Natural killer cell (primary cell): ENCODE results near the gene ARIH1. TPM values are rescaled to one million over a fixed set of nuclear protein-coding genes. Genes with fewer than 3 reads are reported as not detected.

Experiments
- ATAC-seq, 3 donors: fragments of 150-1000 bp in 2 of 3; fragments of 200-7000 bp in 1 of 3; cut with Tn5 transposase; 1 replicate in 1 of 3; 2 replicates in 2 of 3; pipeline ENCODE4 v1.10.0; 2021; ENCODE audit warnings: mild to moderate bottlenecking in 2 of 3, moderate library complexity in 2 of 3
- DNase-seq, 2 donors: peaks; one replicate each; pipeline versions ENCODE4 v3.0.0 to v3.0.0-alpha.2; 2013 to 2021; ENCODE audit warnings: mixed read lengths in 1 of 2
- H3K27ac ChIP-seq: one replicate; pipeline ENCODE4 v1.5.1; 2013; ENCODE audit warnings: mild to moderate bottlenecking, low read length
- H3K27me3 ChIP-seq: one replicate; pipeline ENCODE4 v1.6.1; 2013; ENCODE audit warnings: low read length; ENCODE audit not compliant: control insufficient read depth, insufficient read depth
- H3K36me3 ChIP-seq: one replicate; pipeline ENCODE4 v1.6.1; 2013; ENCODE audit warnings: low read length; ENCODE audit not compliant: control insufficient read depth, insufficient read depth
- H3K4me1 ChIP-seq: one replicate; pipeline ENCODE4 v1.6.1; 2013; ENCODE audit warnings: low read length; ENCODE audit not compliant: control insufficient read depth, insufficient read depth
- H3K4me3 ChIP-seq: one replicate; pipeline ENCODE4 v1.5.1; 2013; ENCODE audit warnings: low read length
- H3K9me3 ChIP-seq: one replicate; pipeline ENCODE4 v1.6.1; 2013; ENCODE audit warnings: low read length; ENCODE audit not compliant: control insufficient read depth, insufficient read depth
- H3K27ac Mint-ChIP-seq, 2 donors: one replicate each; pipeline ENCODE4 v1.8.0; 2022; ENCODE audit warnings: mild to moderate bottlenecking in 2 of 2, mixed read lengths in 2 of 2, moderate library complexity in 1 of 2
- H3K27me3 Mint-ChIP-seq, 2 donors: one replicate each; pipeline ENCODE4 v1.8.0; 2022; ENCODE audit warnings: low read depth in 2 of 2, mixed read lengths in 2 of 2
- H3K36me3 Mint-ChIP-seq: one replicate; pipeline ENCODE4 v1.8.0; 2022; ENCODE audit warnings: mixed read lengths
- H3K4me1 Mint-ChIP-seq, 2 donors: one replicate each; pipeline ENCODE4 v1.8.0; 2022; ENCODE audit warnings: mixed read lengths in 2 of 2
- H3K4me3 Mint-ChIP-seq: one replicate; pipeline ENCODE4 v1.8.0; 2022; ENCODE audit warnings: mild to moderate bottlenecking, moderate library complexity, mixed read lengths
- H3K9me3 Mint-ChIP-seq, 2 donors: one replicate each; pipeline ENCODE4 v1.8.0; 2022; ENCODE audit warnings: mixed read lengths in 2 of 2
- CTCF ChIP-seq: fragments of 200-600 bp; IDR thresholded peaks from one replicate; pipeline ENCODE4 v1.8.0; 2022; ENCODE audit warnings: antibody characterized with exemption
- WGBS: methylation state at CpG from one replicate; pipeline ENCODE4 v1.1.7; 2013; ENCODE audit warnings: missing lambda C conversion rate; ENCODE audit not compliant: insufficient coverage; 5-methylcytosine and 5-hydroxymethylcytosine counted together
- intact Hi-C: fragments of 100-400 bp; cut with micrococcal nuclease; formaldehyde crosslinking; loops from one replicate; pipeline ENCODE4 v1.14.2; 2022
- total RNA-seq, 4 donors: library from RNA; stranded (reverse); fragments of 120-200 nt in 1 of 4; gene quantifications; one replicate each; pipeline versions ENCODE4 v1.2.3 to v1.2.4, GENCODE V29; 2013 to 2022

ARIH1 gene
- total RNA-seq, 3 donors from 2014 or later (not counting 1 experiment from before 2014, with no cell fraction given): 193 to 212 (median 212) TPM

- Mint-ChIP-seq H3K9me3 (no peaks in the 10 kb centered on the region), H3K27ac (peak overlapping the region; percentile 60 to 79), H3K27me3 (no peaks in the 10 kb centered on the region), H3K4me1 (peaks cover 48 to 51% of the 10 kb centered on the region in 2 donors), H3K36me3 (no peaks in the 10 kb centered on the region), H3K4me3 (peak overlapping the region; percentile 6)
- intact Hi-C loops: no loop called here
- no peak overlapping the region for H3K4me3 ChIP-seq
- H3K27ac ChIP-seq: no peak overlapping the region
- peaks cover 4% of the 10 kb centered on the region for H3K36me3 ChIP-seq
- no peaks in the 10 kb centered on the region for H3K27me3 ChIP-seq
- H3K4me1 ChIP-seq: peaks cover 15% of the 10 kb centered on the region
- WGBS: 98% methylated on average over 5 of the region's 5 CpGs
- ATAC-seq (no peak), DNase-seq (no peak)
- no peaks in the 10 kb centered on the region for H3K9me3 ChIP-seq
- no peak for TF ChIP-seq CTCF
Measured at GRCh38 chr15:72502220-72502809, 28.2 kb downstream of the ARIH1 start.

GRCh38 chr15:72503147-72503546 is 29.0 kb downstream of the ARIH1 start:
- intact Hi-C loops: no loop called here
- Mint-ChIP-seq H3K4me1 (peaks cover 45% of the 10 kb centered on the region in 2 donors), H3K27ac (peak overlapping the region; percentile 60 to 79), H3K9me3 (no peaks in the 10 kb centered on the region), H3K27me3 (no peaks in the 10 kb centered on the region), H3K4me3 (peak overlapping the region; percentile 21), H3K36me3 (no peaks in the 10 kb centered on the region)
- H3K27ac ChIP-seq: no peak overlapping the region
- peaks cover 4% of the 10 kb centered on the region for H3K36me3 ChIP-seq
- no peak overlapping the region for H3K4me3 ChIP-seq
- peak in 1 of 2 donors; percentile 25 for DNase-seq
- TF ChIP-seq CTCF: no peak
- H3K4me1 ChIP-seq: peaks cover 15% of the 10 kb centered on the region
- H3K9me3 ChIP-seq: no peaks in the 10 kb centered on the region
- no peaks in the 10 kb centered on the region for H3K27me3 ChIP-seq
- WGBS: 20% methylated on average over 1 of the region's 1 CpG
- ATAC-seq: peak; percentile 80 to 86 (median 85)

- Mint-ChIP-seq H3K27me3 (no peaks in the 10 kb centered on the region), H3K4me3 (no peak overlapping the region), H3K4me1 (peaks cover 61 to 63% of the 10 kb centered on the region in 2 donors), H3K9me3 (no peaks in the 10 kb centered on the region), H3K36me3 (no peaks in the 10 kb centered on the region), H3K27ac (no peak overlapping the region)
- no peak for ATAC-seq
- WGBS: no CpG with 5 or more reads among the region's 1 CpG
- Histone ChIP-seq H3K36me3 (no peaks in the 10 kb centered on the region), H3K27ac (no peak overlapping the region), H3K4me1 (peaks cover 12% of the 10 kb centered on the region), H3K27me3 (no peaks in the 10 kb centered on the region), H3K9me3 (no peaks in the 10 kb centered on the region), H3K4me3 (no peak overlapping the region)
- no peak for TF ChIP-seq CTCF
- DNase-seq: no peak
- intact Hi-C loops: loop anchor here (5.0 kb wide), 1 partner anchor 35 kb away; the partner anchor contains the start of gene ARIH1
Measured at GRCh38 chr15:72507402-72508092, 33.4 kb downstream of the ARIH1 start.
